Activated CD4-positive, alpha-beta T cell treated with anti-CD3 and anti-CD28 coated beads, Interleukin-2, amount 50 U/mL, for 24 hours (primary cell): ENCODE data around the gene AXDND1.
"Not testable (repeated sequence)": the region's sequence is repeated elsewhere in the genome, so short reads cannot be mapped to it uniquely, and the experiment has no call there.

ENCODE experiments used
- DNase-seq, 2 donors: peaks; one replicate each; pipeline ENCODE4 v3.0.0-alpha.2; 2020; ENCODE audit warnings: low read depth in 1 of 2, low spot score in 1 of 2

Gene AXDND1

GRCh38 chr1:179448437-179449149, 82.8 kb downstream of the AXDND1 start:
- no peak for DNase-seq

- not testable (repeated sequence) for DNase-seq
Observed at GRCh38 chr1:179459606-179460206, 93.9 kb downstream of the AXDND1 start.

GRCh38 chr1:179465661-179466060, 99.9 kb downstream of the AXDND1 start:
- DNase-seq, result not testable (repeated sequence)

- DNase-seq, result no peak
Observed at GRCh38 chr1:179474713-179475112, 108.9 kb downstream of the AXDND1 start.

GRCh38 chr1:179476484-179476883, 110.7 kb downstream of the AXDND1 start:
- no peak for DNase-seq

GRCh38 chr1:179478370-179478769, 112.6 kb downstream of the AXDND1 start:
- no peak for DNase-seq

GRCh38 chr1:179490611-179491010, 124.8 kb downstream of the AXDND1 start:
- no peak for DNase-seq

- no peak for DNase-seq
Observed at GRCh38 chr1:179493323-179493722, 127.6 kb downstream of the AXDND1 start.

- no peak for DNase-seq
Observed at GRCh38 chr1:179506199-179506598, 140.4 kb downstream of the AXDND1 start.

GRCh38 chr1:179509384-179509783, 143.6 kb downstream of the AXDND1 start:
- DNase-seq, result no peak

GRCh38 chr1:179510038-179510437, 144.3 kb downstream of the AXDND1 start:
- DNase-seq, result no peak

- no peak for DNase-seq
Observed at GRCh38 chr1:179516976-179517705, 151.4 kb downstream of the AXDND1 start.

GRCh38 chr1:179518544-179518943, 152.8 kb downstream of the AXDND1 start:
- not testable (repeated sequence) for DNase-seq

- DNase-seq, result no peak
Observed at GRCh38 chr1:179529482-179530195, 163.9 kb downstream of the AXDND1 start.

GRCh38 chr1:179530352-179530751, 164.6 kb downstream of the AXDND1 start:
- no peak for DNase-seq

GRCh38 chr1:179541774-179542173, 176.0 kb downstream of the AXDND1 start:
- DNase-seq, result no peak

- no peak for DNase-seq
Observed at GRCh38 chr1:179545321-179545720, 179.6 kb downstream of the AXDND1 start.

- DNase-seq, result no peak
Observed at GRCh38 chr1:179547021-179547535, 181.3 kb downstream of the AXDND1 start.

GRCh38 chr1:179548666-179549367, 183.0 kb downstream of the AXDND1 start:
- DNase-seq, result no peak

- no peak for DNase-seq
Observed at GRCh38 chr1:179549368-179549700, 183.6 kb downstream of the AXDND1 start.
